HG03521 (cell line): ENCODE results near the gene HOXD8.

Experiments used
- ATAC-seq: cut with Tn5 transposase; IDR thresholded peaks from one replicate; pipeline ENCODE4 v1.9.1; 2021; ENCODE audit warnings: mild to moderate bottlenecking, moderate library complexity; ENCODE audit not compliant: unreplicated experiment

The HOXD8 gene

DNA sequence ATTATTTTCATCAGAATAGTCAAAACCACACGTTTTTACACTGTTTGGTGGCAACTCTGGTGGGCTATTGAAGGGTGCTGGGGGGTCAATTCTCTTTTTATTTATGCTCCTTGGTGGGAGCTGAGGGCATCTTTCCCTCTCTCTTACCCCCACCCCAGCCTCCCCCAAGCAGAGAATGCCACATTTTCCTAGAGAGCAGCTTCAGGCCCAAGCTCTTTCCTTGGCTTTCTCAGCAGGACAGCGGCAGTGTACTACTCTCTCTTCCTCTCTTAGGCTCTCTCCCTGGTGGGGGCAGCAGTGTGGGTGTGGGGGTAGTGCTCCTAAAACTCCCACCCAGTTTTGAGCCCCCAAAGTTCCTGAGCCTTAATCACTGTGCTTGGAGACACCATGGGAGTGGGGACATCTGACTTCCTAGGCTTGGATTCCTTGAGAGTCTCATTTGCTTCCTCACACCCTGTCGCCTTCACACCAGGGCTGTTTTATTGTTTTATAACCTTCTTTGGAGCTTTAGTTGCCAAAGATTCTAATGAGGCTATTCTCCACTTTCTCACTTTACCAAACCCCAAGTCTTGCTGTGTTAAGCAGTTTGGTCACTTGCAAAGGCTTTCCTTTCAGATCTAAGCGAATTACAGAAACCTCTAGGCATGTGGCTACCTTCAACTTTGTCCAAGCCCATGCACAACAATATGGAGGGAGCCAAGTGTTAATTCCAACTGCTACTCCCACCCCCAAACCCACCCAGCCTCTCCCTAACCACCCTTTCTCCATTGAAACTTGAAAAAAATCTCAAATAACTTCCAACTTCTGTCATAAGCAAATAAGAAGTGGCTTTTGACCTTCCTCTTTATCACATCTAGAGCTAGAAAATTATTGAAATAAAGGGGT, 15.8 kb downstream of the HOXD8 start:
- no peak for ATAC-seq

DNA sequence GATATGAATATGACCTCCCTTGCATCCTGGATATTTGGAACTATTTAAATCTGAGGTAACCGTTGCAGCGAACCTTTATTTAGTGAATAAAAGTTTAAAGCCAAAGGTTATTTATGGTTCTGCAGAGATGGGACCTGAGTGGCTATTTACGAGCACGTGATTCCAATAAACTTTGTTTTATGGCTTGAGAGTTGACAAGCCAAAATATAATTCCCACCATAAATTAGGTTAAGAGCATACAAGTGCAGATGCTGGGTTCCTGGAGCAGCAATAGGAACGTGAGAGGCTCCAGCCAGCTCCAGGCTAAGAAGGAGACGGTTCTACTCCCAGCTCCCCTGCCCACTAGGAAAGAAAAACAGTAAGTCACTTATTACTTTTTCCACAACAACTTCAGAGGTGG, 16.6 kb downstream of the HOXD8 start:
- no peak for ATAC-seq

DNA sequence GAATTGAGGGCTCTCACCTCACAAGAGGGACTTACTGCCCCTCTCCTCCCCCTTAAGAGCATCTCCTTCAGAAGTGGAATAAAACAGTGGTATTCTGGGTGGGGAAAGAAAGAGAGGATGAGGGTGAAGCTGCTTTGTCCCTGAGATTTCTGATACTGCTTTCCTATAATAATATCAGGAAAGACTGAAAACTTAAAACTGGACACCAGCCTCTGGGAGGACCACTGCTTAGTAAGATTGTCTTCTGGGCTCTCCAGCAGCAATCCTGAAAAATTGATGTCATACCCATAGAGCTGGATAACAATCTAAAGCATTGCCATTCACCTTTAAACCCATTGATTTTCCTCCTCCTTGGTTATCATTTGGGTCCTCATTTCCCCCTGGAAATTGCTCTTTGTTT, 17.1 kb downstream of the HOXD8 start:
- no peak for ATAC-seq

DNA sequence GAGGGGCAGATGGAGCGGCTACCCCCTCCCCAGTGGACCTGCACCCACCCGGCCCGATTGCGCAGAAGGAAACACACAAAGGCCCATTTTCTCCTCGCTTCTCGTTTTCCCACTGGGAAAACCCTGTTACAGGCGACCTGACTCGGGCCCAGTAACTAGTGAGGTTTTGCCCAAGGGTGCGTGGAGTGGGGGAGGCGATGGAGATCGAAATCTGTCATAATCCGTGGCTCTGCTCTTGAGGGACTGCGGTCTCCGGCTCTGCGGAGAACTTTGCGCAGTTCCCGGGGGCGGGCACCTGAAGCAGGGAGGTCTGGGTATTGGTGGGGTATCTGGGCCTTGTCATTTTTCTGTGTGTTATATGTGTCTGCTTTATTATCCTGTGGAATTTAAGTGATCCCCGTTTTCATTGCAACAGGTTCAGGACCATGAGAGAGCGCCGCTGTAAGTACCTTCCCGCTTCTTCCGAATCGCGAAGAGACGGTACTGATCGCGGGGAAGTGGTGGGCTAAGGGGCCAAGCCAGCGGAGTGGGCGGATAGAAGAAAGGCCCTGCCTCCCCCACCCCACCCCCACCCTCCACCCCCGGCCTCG, 17.8 kb downstream of the HOXD8 start:
- ATAC-seq, result no peak

DNA sequence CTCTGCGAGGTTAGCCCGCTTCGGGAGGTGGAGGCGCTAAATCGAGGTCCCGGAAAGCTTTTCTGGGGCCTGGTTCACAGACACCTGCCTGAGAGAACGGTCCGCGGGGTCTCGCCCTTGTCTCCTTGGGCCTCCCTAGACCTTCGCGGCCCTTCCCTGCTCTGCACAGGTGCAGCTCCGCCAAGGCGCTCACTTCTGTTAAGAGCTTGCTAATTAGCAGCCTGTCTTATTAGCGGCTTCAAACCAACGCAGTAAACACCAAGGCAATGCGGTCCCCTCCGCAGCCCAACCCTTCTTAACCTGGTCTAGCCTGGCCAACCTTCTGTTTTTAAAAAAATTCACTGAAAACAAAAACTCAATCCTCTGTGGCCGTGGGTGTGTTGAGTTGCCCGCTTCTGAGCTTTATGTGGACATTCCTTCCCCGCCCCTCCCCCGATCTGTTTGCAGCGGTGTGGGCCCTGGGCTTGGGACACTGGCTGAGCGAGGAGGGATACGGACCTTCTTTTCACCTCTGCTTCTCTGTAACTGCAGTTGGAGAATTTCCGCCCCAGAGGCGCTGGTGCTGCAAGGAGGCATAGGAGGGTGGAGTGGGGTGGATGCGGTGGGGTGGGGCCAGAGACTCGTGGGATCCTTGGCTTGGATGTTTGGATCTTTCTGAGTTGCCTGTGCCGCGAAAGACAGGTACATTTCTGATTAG, 18.4 kb downstream of the HOXD8 start:
- ATAC-seq, result no peak

DNA sequence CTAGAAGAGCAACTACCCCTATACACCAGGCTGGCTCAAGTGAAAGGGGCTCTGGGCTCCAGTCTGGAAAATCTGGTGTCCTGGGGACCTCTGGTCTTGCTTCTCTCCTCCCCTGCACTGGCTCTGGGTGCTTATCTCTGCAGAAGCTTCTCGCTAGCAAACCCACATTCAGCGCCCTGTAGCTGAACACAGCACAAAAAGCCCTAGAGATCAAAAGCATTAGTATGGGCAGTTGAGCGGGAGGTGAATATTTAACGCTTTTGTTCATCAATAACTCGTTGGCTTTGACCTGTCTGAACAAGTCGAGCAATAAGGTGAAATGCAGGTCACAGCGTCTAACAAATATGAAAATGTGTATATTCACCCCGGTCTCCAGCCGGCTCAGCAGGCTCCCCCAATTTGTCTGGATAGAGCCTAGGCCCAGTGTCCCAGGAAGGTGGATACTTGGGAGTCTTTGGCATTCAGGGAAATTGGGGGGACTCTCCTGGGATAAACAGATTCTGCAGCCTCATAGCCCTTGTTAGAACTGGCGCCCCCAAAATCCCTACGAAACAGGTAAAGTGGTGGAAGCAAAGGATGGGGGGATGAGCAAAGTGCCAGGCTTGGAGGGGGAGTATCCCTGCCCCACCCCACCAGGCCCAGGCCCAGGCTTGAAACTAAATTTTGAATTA, 19.4 kb downstream of the HOXD8 start:
- no peak for ATAC-seq

DNA sequence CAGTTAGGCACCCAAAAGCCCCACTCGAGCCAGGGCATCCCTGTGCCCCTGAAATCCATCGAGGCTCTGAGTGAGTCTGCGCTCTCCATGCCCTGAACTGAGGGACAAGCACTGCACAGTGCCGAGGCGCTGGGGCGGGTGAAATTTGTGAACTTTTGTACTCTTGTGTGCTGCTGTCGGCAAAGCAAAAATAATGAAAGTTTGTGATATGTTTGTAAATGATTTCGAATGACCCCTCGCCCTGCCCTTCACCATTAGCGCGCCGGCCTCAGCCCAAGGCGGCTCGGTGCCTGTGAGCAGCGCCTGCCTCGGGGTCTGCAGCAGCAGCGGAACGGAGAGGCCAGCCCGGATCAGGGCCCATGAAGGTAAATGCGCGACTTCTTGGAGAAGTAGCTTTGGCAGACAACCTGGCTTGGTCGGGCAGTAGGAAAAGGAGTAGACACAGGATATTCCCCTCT, 20.0 kb downstream of the HOXD8 start:
- no peak for ATAC-seq

DNA sequence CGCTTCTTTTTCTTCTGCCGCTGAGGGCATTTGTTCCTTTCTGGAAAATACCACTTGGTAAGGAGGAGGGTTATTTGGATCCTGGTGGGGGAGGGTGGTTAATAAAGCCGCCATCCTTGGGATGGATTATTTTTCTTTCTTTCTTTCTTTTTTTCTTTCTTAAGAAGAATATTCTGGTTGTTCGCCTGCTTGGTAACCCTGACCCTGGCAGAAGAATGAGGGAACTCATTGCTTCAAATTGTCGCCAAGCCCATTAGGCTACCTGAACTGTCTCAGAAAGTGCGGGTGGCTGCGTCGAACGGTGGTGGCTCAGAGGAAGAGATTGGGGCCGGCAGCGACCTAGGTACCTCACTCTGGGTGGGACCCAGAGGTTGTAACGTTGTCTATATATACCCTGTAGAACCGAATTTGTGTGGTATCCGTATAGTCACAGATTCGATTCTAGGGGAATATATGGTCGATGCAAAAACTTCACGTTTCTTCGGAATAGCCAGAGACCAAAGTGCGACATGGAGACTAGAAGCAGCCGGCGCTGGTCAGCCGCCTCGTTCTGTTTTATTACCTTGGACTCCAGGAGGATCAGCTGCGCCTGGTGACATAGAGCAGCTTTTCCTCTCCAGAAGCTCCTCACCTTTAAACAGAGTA, 20.6 kb downstream of the HOXD8 start:
- no peak for ATAC-seq

DNA sequence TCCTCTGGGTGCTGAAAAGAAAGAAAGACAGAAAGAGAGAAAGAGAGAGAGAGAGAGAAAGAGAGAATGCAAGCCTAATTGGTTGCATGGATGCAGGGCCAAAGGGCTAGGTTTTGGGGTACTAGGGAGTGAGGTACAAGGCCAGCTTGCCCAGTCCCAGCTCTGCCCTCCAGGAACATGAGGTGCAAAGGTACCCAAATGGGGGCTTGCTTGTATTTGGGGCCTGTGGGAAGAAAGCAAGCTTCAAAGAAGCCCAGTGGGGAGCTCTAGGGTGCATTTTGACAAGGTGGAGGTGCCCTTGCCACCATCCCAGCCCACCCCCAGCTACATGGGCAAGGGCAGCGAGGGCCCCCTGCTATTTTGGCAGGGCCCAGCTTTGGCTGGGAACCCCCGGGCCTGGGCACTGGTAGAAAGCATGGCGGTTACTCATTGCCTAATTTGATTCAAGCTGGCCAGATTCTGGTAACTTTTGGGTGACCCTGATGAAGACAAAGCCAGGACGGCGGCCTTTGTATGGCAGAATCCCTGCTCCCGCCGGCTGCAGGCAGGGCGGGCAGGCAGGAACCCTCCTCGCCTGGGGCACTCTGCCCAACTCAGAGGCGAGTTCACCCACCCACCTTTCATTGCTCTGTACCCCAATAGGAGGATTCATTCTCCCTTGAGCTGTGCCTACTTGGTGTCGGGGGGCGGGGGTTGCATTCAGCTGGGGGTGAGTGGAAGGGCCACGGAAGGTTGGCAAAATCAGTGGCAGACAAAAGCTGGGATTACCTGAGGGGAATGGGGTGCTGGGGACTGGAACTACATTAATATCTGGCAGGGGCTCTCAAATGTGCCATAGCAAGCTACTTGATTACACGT, 21.3 kb downstream of the HOXD8 start:
- no peak for ATAC-seq

DNA sequence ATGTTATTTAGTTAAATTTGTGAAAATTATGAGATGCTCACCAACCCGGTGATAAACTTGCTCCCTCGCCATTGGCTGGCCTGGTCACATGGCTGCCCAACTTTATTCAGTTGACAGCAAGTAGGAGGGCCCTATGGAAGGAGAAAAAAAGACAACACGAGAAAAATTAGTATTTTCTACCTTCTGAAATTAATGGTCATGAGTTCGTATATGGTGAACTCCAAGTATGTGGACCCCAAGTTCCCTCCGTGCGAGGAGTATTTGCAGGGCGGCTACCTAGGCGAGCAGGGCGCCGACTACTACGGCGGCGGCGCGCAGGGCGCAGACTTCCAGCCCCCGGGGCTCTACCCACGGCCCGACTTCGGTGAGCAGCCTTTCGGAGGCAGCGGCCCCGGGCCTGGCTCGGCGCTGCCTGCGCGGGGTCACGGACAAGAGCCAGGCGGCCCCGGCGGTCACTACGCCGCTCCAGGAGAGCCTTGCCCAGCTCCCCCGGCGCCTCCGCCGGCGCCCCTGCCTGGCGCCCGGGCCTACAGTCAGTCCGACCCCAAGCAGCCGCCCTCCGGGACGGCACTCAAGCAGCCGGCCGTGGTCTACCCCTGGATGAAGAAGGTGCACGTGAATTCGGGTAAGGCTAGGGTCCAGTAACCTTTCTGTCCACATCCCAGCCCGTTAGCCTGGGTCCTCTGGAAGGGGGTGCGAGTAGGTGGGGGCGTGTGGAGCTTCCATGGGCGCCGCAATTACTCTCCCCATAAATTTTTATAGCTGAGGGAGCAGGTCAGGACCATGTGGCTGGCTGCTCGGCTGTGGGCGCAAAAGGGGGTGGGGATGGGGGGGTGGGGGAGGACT, 22.2 kb downstream of the HOXD8 start, which contains the start of gene HOXD4:
TSS of gene HOXD4 (plus strand) at position 109 of the 846 bp plus-strand sequence. CDS start at position 193, 84 bp downstream.
- ATAC-seq, result no peak

DNA sequence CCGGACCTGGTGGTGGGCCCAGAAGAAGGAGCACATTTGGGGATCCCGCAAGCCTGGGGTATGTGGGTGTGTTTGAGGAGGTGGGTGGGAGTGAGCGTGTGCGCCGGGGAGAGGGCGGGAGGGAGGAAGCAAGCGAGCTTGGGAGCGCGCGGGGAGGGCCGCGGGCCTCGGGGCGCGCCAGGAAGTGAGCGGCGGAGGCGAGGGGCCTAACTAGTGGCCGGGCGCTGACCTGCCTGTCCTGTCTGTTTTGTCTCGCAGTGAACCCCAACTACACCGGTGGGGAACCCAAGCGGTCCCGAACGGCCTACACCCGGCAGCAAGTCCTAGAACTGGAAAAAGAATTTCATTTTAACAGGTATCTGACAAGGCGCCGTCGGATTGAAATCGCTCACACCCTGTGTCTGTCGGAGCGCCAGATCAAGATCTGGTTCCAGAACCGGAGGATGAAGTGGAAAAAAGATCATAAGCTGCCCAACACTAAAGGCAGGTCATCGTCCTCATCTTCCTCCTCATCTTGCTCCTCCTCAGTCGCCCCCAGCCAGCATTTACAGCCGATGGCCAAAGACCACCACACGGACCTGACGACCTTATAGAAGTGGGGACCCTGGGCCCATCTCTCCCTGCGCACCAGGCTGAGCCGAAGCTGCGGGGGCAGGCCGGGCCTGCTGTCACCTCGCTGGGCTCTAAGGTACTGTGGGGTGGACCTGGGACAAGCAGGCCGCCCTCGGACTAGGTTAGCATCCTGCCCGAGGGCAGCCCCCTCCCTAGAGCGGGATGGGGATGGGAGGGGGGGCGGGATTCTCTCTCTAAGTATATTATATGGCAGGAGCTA, 23.1 kb downstream of the HOXD8 start:
- ATAC-seq, result no peak

DNA sequence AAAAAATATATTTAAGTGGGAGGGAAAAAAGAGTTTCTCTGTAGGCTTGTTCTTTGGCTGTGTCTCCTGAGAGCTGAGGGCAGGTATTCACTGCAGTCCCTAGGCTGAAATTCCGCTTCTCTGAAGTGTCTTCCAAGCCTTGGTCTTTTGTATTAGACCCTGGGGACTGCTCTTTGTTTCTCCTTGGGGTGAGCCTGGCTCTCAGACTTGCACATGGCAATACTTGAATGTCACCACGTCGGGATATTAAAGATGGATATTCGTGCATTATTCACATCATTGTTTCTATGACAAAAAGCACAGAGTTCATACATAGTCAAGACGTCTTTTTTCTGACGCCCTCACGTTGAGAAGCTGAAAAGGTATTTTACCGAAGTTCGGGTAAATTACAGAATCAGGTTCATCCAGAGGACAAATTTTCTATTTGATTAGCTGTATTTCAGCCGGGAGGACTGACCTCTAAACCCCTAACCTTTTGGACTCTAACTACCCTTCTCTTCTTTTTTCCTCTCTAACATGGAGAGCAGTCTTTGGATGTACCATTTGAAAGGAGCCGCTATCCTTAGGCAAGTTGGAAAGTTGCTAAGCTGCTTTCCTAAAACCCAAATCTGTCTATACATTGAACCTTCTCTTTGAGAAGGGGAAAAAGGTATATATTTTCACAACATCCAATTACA, 25.2 kb downstream of the HOXD8 start:
- ATAC-seq, result no peak

DNA sequence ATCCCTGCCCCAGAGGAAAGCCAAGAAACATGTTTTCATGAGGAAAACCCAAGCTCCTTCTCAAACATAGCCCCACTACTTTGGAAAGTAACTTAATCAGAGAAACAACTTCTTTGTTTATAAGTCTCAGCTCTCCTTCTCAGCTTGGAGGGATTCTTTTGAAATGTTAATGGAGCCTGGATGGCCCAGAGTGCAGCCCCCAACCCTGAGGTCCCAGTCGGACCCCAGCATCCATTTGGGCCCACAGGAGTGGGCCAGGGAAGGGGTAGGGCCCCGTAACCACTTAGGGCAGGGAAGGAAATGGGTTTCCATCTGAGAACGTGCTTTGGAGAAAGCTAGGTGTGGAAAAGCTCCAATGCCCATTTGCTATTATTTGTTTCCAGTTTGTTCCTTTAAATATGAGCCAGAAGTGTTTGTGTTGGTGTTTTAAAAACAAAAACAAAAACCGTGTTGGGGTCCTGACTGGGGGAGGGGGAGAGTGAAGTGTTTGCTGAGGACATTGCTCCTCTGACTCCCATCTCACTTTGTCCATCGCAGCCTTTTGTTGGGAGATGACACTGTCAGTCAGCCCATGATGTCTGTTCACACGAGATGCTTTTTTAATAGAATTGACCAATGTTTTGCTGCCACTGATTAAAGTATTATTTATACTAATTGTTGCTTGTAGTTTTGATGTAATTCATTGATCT, 26.0 kb downstream of the HOXD8 start:
- no peak for ATAC-seq

DNA sequence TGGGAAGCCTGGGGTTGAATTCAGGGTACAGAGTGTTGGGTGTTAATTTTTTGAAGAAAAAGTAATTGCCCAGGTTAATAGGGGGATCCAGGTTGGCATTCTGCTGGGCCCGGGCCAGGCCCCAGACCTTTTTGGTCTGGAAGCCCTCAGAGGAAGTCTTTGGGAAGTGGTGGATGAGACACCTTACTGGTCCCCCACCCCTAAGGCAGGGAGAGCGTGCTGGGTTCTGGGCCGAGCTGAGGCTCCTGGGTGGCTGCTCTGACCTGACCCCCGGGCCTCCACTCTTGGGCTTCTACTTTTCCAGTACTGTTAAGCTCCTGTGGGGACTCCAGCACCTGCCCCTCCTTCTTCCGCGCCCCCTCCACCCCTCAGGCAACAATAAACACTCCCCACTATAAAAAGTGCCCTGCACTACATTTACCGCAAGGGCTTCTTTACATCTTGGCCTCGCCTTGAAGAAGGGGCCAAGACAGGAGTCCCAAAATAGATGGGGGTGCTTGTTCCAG, 26.8 kb downstream of the HOXD8 start:
- ATAC-seq, result no peak

DNA sequence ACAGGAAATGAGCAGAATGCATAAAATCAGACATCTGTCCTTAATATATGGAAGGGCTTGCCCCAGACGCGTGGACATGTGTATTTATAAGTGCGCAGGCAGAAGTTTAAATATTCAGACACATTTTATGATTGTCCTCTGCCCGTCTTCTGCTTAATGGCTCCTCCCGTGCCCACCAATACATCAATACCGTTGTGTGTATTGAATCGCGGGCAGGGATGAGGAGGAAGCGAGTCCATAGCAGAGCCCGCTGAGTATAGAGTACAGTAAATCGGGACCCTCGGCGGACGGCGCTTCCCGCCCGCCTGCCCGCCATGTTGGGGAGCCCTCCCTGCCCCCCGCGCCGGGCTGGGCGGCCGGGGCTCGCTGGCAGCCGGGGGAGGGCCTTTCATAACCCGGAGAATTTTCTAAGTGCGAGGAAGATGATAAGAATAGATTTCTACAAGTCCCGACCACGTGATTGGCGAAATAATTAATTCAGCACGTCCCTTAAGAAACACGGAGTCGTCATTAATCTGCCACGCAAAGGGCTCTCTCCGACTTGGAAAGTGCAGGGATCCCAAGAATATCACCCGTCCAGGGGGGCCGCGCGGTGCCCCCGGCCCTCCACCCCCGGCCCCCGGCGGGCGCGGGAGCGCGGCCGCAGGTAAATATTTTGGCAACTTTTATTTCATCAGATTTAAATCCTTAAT, 27.4 kb downstream of the HOXD8 start, which contains the start of gene HOXD3:
TSS of gene HOXD3 (plus strand) at position 501 of the 692 bp plus-strand sequence. CDS start 11,808 bp downstream, outside the sequence.
- ATAC-seq, result no peak
